GM21381 (cell line): ENCODE measurements around the gene IFNGR1.

Experiments
- ATAC-seq: cut with Tn5 transposase; IDR thresholded peaks from one replicate; pipeline ENCODE4 v1.9.1; 2021; ENCODE audit warnings: mild to moderate bottlenecking, moderate library complexity; ENCODE audit not compliant: unreplicated experiment

The IFNGR1 gene

DNA sequence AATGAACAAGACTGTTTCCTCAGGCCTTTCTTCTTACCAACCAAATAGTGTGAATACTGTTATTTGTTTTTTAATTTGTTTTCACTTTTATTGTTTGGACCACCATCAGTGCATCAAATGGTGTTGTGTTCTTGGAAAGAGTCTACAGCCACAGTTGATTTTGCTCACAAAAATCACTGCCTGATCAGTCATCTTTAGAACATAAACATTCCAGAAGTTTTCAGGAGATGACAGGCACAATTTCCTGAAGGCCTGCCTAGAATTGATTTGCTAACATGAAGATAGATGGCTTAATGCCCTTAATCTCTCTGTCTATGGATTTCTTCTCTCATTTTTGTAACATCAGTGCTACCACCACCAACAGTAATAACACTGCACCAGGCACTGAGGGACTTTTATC lies 59.3 kb downstream of the IFNGR1 start:
- no peak for ATAC-seq

DNA sequence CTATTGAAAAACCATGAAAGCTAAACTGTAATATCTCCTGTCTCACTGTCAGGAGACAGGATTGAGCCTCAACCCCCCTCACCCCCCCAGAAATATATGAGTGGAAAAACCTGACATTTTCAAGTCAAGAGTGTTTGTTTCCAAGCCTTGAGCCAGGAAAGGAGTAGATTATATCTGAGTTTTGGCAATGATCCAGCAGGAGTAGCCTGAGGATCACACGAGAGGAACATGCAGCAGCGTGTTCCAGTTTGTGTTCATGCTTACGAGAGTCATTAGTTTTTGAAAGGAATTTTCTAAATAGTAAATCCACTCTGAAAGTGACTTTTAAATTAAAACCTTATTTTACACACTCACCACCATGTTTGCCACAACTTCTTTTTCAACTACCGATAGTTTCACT lies 61.6 kb downstream of the IFNGR1 start:
- no peak for ATAC-seq

DNA sequence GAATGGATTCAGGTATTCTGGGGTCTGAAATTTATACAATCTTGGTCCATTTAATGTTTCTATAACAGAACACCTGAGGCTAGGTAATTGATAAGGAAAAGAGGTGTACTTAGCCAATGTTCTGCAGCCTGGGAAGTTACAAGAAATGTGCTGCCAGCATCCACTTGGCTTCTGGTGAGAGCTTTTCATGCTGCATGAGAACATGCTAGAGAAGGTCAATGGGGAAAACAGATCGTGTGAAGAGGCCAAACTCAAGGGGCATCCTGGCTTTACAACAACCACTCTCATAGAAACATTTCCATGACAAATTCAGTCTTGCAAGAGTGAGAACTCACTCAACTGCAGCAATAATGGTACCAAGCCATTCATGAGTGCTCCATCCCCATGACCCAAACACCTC lies 62.5 kb downstream of the IFNGR1 start:
- ATAC-seq = no peak

DNA sequence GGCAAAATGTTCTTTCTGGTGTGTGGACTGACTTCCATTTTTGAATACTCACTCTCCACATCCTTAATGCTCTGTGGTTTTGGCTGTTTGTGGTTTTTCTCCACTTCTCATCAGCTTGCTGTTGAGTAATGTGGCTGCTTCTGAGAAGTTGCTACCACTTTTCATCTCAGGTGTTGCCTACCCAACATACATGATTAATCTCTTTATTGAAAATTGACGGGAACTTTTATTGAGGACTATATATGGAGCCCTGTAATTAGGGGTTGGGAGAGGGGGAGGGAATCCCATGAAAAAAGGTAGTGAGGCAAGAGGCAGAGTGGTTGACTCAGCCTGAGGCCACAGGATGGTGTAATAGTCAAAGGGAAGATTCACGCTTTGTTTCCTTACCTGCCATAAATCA lies 63.4 kb downstream of the IFNGR1 start:
- ATAC-seq = peak; percentile 64

DNA sequence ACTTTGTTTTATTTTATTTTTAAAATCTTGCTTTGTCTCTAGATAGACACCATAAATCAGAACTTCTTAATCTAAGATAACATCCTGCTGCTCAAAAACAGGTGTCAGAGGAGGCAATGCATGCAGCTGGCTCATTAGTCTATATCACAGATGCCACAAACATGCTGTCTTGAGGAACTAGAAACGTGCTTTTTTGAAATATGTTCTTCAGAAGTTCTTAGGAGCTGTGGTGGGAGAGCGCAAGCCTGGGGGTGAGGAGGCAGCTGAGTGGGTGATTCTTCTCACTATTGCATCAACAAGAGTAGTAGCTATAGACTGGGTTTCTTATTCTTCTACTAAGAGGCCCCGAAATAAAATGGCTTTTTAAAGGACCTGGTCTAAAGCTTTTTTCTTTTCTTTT lies 69.1 kb downstream of the IFNGR1 start:
- no peak for ATAC-seq

DNA sequence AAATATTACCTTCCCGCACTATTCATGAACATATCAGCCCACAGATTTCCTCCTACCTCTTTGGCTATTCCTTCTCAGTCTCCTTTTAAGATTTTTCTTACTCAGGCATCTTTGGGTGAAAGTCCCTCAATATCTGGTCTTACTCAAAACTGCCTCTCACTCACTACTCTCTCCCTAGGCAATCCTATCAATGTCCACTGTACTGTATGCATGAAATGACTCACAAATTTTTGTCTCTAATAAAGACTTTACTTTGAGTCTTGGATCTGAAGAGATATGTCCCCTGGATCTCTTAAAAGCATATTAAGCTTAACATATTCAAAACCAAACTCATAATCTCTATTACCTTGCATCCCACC lies 70.2 kb downstream of the IFNGR1 start:
- no peak for ATAC-seq

DNA sequence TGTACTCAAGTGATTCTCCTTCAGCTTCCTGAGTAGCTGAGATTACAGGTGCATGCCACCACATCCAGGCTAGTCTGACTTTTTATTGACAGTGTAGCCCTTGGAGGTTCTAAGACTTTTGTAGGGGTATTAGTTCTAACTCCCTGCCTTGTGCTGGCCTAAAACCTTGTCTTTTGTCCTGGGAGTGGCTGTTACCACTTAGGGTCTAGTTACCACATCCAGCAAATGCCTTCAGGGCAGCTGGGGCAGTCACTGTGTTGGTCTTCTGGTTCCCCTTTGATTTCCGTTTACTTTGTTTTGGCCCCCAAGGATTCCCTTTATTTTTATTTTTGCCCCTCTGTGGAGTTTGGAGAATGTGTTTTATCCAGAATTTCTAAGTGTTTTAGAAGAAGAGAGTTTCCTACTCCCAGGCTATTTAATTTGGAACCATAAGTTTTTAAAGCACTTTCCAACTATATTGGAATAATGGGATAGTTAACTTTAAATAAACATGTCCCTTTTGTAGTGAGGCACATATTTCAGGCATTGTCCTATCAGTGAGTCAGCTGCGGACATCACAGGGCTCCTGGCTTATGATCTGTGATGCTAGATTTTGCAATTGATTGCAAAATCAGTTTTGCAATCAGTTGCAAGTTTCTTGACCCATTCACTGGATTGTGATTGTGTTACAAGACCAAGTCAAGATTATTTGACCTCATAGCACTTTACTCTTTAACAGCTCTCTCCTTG lies 70.7 kb downstream of the IFNGR1 start:
- ATAC-seq = no peak
